DND-41 (cell line): ENCODE data around the gene GOLPH3L.

ENCODE experiments used
- ATAC-seq: fragments of 200-7000 bp; cut with Tn5 transposase; 3 replicates; pipeline ENCODE4 v1.9.1; 2021; ENCODE audit warnings: low read depth; ENCODE audit not compliant: insufficient read depth
- DNase-seq: peaks from one replicate; pipeline ENCODE4 v3.0.0-alpha.2; 2020
- H2AFZ ChIP-seq: 2 replicates; pipeline ENCODE4 v1.6.0; 2012; ENCODE audit warnings: low read depth, low read length
- H3K27ac ChIP-seq: 2 replicates; pipeline ENCODE4 v1.5.1; 2012; ENCODE audit warnings: low read length, inconsistent platforms
- H3K27me3 ChIP-seq: fragments of 200-600 bp; sonication (generic); 2 replicates; pipeline ENCODE4 v1.6.0; 2012; ENCODE audit warnings: low read length, mild to moderate bottlenecking, inconsistent platforms; ENCODE audit not compliant: insufficient read depth, poor library complexity
- H3K36me3 ChIP-seq: 2 replicates; pipeline ENCODE4 v1.5.1; 2012; ENCODE audit warnings: low read length, inconsistent platforms; ENCODE audit not compliant: insufficient read depth
- H3K4me1 ChIP-seq: 2 replicates; pipeline ENCODE4 v1.5.1; 2012; ENCODE audit warnings: mild to moderate bottlenecking, low read length; ENCODE audit not compliant: insufficient read depth
- H3K4me2 ChIP-seq: 2 replicates; pipeline ENCODE4 v1.6.0; 2012; ENCODE audit warnings: mild to moderate bottlenecking, moderate library complexity, low read length, inconsistent platforms; ENCODE audit not compliant: insufficient read depth
- H3K4me3 ChIP-seq, 2 experiments: fragments of 200-600 bp in 1 of 2; shearing (Covaris generic) in 1 of 2; 2 replicates each; pipeline ENCODE4 v1.5.1; 2012 to 2016; ENCODE audit warnings: inconsistent platforms in 2 of 2, low read length in 2 of 2, mild to moderate bottlenecking in 2 of 2, low read depth in 1 of 2, moderate library complexity in 1 of 2
- H3K79me2 ChIP-seq: 2 replicates; pipeline ENCODE4 v1.6.0; 2012; ENCODE audit warnings: low read length, inconsistent platforms; ENCODE audit not compliant: insufficient read depth
- H3K9ac ChIP-seq: 2 replicates; pipeline ENCODE4 v1.6.0; 2012; ENCODE audit warnings: low read depth, mild to moderate bottlenecking, inconsistent platforms, low read length, moderate library complexity
- H3K9me3 ChIP-seq: 2 replicates; pipeline ENCODE4 v1.5.1; 2012; ENCODE audit warnings: low read length, moderate library complexity, mild to moderate bottlenecking, inconsistent platforms; ENCODE audit not compliant: insufficient read depth, severe bottlenecking
- H4K20me1 ChIP-seq: 2 replicates; pipeline ENCODE4 v1.6.0; 2012; ENCODE audit warnings: low read length; ENCODE audit not compliant: insufficient read depth
- CTCF ChIP-seq: IDR thresholded peaks from 2 replicates; pipeline ENCODE4 v1.5.1; 2012; ENCODE audit warnings: borderline replicate concordance, low read length, moderate library complexity, mild to moderate bottlenecking; ENCODE audit not compliant: poor library complexity, severe bottlenecking; ENCODE audit errors: extremely low read depth
- EZH2 ChIP-seq: IDR thresholded peaks from 3 replicates; pipeline ENCODE4 v1.6.1; 2012; ENCODE audit warnings: borderline replicate concordance, low read depth, mild to moderate bottlenecking, moderate library complexity, low read length, inconsistent platforms; ENCODE audit not compliant: severe bottlenecking

The GOLPH3L gene

DNA sequence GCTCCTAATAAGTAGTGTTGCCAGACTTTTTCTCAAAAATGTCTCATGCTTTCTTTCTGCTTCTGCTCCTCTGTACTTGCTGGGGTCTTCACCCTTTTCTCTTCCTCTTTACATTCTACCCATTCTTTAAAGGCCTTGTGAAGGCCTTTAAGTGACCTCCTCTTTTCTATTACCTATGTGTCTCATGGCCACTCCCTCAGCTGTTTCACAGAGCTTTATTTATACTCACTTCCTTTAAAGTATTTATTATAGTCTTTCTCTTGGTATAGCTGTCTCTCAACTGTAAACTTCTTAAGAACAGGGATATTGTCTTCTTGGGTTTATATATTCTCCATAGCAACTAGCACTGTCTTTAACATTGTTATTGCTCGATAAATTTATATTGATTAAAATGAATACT is 792 bp downstream of the GOLPH3L start:
- Histone ChIP-seq H3K9ac (peak overlapping the region; percentile 61), H2AFZ (0 out of 2 replicates have a peak overlapping the region, but pooled peaks have one; percentile 34), H4K20me1 (no peaks in the 10 kb centered on the region), H3K4me3 (peak overlapping the region; percentile 96 to 97; a peak in 3 of 4 replicates), H3K36me3 (peaks cover 35% of the 10 kb centered on the region), H3K27me3 (peaks cover 2% of the 10 kb centered on the region), H3K27ac (peak overlapping the region; percentile 84; the same call in 1 of the 2 replicates), H3K4me2 (peak overlapping the region; percentile 85), H3K79me2 (peaks cover 37% of the 10 kb centered on the region), H3K9me3 (no peaks in the 10 kb centered on the region), H3K4me1 (peaks cover 30% of the 10 kb centered on the region)
- ATAC-seq (no peak), DNase-seq (no peak)
- TF ChIP-seq CTCF, result no peak

GRCh38 chr1:150695561-150695960 is 1.4 kb downstream of the GOLPH3L start:
- Histone ChIP-seq H3K4me1 (peaks cover 30% of the 10 kb centered on the region), H3K9me3 (no peaks in the 10 kb centered on the region), H3K36me3 (peaks cover 41% of the 10 kb centered on the region), H3K27ac (no peak overlapping the region), H3K4me2 (peak overlapping the region; percentile 85; the same call in 1 of the 2 replicates), H4K20me1 (no peaks in the 10 kb centered on the region), H3K9ac (no peak overlapping the region), H2AFZ (no peak overlapping the region), H3K79me2 (peaks cover 37% of the 10 kb centered on the region), H3K4me3 (peak overlapping the region in 1 of 2 experiments; percentile 97; a peak in 1 of 4 replicates), H3K27me3 (no peaks in the 10 kb centered on the region)
- DNase-seq, result no peak
- TF ChIP-seq CTCF (no peak), EZH2 (no peak)
- no peak for ATAC-seq

DNA sequence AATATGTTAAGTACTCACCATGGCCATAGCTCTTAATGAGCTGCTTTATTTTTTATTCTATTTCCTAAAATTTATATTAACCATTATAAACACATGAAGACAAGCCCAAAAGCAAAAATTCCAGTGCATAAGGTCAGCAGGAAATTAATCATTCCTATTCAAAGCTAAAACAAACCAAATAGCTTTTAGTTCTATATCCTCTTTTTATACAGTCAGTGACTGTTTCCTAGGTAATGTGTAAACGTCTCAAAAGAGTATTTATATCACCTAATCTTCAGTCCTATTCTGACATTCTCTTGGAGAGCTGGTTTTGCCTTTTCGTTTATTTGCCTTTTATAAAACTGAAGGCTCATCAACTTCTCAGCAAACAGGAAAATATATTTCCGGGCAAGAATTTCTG is 4.2 kb downstream of the GOLPH3L start:
- peaks cover 25% of the 10 kb centered on the region for H3K4me1 ChIP-seq
- TF ChIP-seq EZH2 (no peak), CTCF (no peak)
- no peak for ATAC-seq

DNA sequence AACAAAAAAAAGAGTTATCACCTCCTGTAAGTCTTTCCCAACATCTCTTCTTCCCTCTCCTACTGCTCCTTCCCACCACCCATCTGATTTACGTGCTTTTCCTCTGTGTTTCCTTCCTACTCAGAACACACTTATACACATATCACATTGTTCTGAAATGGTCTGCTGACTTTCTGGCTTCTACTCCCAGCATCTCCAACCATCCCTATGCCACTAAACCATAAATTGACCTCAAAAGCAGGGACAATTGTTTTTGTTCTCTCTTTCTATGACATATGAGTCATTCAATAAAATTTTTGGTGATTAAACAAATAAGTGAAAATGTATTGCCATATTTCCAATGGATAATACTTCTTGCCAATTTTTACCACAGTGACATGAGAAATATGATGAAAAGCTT is 8.2 kb downstream of the GOLPH3L start:
- DNase-seq, result no peak
- H3K27ac ChIP-seq, result no peak overlapping the region; the same call in 1 of the 2 replicates
- no peaks in the 10 kb centered on the region for H3K27me3 ChIP-seq
- no peak overlapping the region for H3K9ac ChIP-seq
- H3K4me3 ChIP-seq, result no peak overlapping the region
- TF ChIP-seq CTCF, result no peak
- TF ChIP-seq EZH2, result no peak
- peaks cover 26% of the 10 kb centered on the region; the same call in 1 of the 2 replicates for H3K79me2 ChIP-seq
- no peaks in the 10 kb centered on the region for H3K9me3 ChIP-seq
- H3K4me2 ChIP-seq, result no peak overlapping the region
- H4K20me1 ChIP-seq, result no peaks in the 10 kb centered on the region
- ATAC-seq, result no peak
- H2AFZ ChIP-seq, result no peak overlapping the region
- H3K36me3 ChIP-seq, result peaks cover 58% of the 10 kb centered on the region
- no peaks in the 10 kb centered on the region; the same call in 1 of the 2 replicates for H3K4me1 ChIP-seq

More for the DNA sequence above, 4.2 kb downstream of the GOLPH3L start:
- Histone ChIP-seq H3K9me3 (no peaks in the 10 kb centered on the region), H3K79me2 (peaks cover 45% of the 10 kb centered on the region), H3K27me3 (no peaks in the 10 kb centered on the region), H3K36me3 (peaks cover 59% of the 10 kb centered on the region), H3K4me3 (no peak overlapping the region), H3K9ac (no peak overlapping the region), H3K4me2 (no peak overlapping the region), H3K27ac (no peak overlapping the region), H4K20me1 (no peaks in the 10 kb centered on the region), H2AFZ (no peak overlapping the region)
- no peak for DNase-seq
